AG04449 (cell line): Measurements from ENCODE around the gene ELOB.

ENCODE experiments used
- CTCF ChIA-PET: fragments of 350-600 bp; formaldehyde crosslinking; extraction: SDS; loops from one replicate; lab custom pipeline; 2021; ENCODE audit warnings: antibody characterized with exemption; lab: Yijun Ruan, JAX
- POLR2A ChIA-PET: fragments of 400-600, 350-600 bp; formaldehyde crosslinking; extraction: SDS; loops from one replicate; lab custom pipeline; 2020; ENCODE audit warnings: antibody characterized with exemption, inconsistent platforms; lab: Yijun Ruan, JAX
- DNase-seq: peaks from one replicate; pipeline ENCODE4 v3.0.0-alpha.2; 2010; ENCODE audit warnings: low read depth, low spot score
- H3K4me3 ChIP-seq: 2 replicates; pipeline ENCODE4 v1.5.1; 2011; ENCODE audit warnings: low read depth, mild to moderate bottlenecking, control low read depth, low read length
- CTCF ChIP-seq: IDR thresholded peaks from one replicate; pipeline ENCODE4 v1.5.1; 2011; ENCODE audit warnings: mild to moderate bottlenecking, moderate library complexity, low read length, control low read depth, inconsistent platforms; ENCODE audit not compliant: insufficient read depth; ENCODE audit errors: missing control alignments

Gene ELOB

DNA sequence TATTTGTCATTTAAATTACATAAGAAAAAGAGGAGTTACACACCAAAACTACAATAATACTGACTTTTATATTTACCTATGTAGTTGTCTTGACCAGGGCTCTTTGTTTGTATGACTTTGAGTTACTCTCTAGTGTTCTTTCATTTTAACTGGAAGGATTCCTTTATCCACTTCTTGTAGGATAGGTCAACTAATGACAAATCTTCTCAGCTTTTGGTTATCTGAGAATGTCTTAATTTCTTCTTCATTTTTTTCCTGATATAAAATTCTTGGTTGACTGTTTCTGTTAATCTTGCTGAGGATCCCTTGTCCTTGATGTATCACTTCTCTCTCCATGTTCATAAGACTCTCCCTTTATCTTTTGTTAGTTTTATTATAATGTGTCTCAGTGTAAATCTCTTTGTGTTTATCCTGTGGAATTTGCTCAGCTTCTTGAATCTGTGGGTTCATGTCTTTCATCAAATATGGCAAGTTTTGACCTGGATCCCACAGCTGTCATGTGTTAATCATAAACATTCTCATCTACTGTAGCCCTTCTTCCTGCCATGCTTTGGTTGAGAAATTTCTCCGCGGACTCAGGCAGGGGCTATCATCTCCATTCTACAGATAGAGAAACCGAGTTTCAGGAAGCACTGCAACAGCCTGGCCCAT lies 26.6 kb upstream of the ELOB start:
- ChIA-PET CTCF (no interaction called here), POLR2A (no interaction called here)
- H3K4me3 ChIP-seq: no peak overlapping the region
- no peak for TF ChIP-seq CTCF
- DNase-seq: no peak

- no peak for DNase-seq
- H3K4me3 ChIP-seq: no peak overlapping the region
- no peak for TF ChIP-seq CTCF
- ChIA-PET CTCF (interaction anchor here (1.3 kb wide), 1 partner anchor 39 kb away, joined by 6 read pairs; no protein-coding TSS in a partner anchor), POLR2A (interaction anchor here (0.6 kb wide), 1 partner anchor 19 kb away, joined by 3 read pairs; no protein-coding TSS in a partner anchor)
Measured at GRCh38 chr16:2799859-2800226, 22.8 kb upstream of the ELOB start.

GRCh38 chr16:2799205-2799858 lies 22.3 kb upstream of the ELOB start:
- H3K4me3 ChIP-seq: no peak overlapping the region
- ChIA-PET POLR2A (interaction anchor here (0.6 kb wide), 1 partner anchor 18 kb away, joined by 3 read pairs; no protein-coding TSS in a partner anchor), CTCF (interaction anchor here (1.3 kb wide), 1 partner anchor 69 kb away, joined by 6 read pairs; no protein-coding TSS in a partner anchor)
- DNase-seq: no peak
- TF ChIP-seq CTCF: no peak

DNA sequence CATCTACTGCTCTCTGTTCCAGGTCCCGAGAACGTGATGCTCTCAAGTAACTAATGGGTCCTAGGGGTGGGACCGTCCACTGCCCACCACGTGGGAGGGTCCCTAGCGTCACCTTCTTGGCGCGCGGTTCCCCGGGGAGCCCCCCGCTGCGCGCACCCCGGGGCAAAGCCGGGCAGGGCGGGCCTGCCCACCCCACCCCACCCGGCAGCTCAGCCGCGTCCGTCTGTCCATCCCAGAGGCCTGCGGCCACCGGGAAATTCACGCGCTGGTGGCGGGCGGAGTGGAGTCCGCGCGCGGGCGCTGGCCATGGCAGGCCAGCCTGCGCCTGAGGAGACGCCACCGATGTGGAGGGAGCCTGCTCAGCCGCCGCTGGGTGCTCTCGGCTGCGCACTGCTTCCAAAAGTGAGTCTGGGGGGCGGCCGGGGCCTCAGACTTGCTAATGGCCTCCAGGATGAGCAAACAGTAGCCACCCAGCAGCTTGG lies 21.7 kb upstream of the ELOB start:
- ChIA-PET CTCF (interaction anchor here (1.3 kb wide), 2 partner anchors 40 to 70 kb away, joined by 3 to 6 read pairs; no protein-coding TSS in a partner anchor), POLR2A (no interaction called here)
- TF ChIP-seq CTCF: no peak
- no peak for DNase-seq
- no peak overlapping the region for H3K4me3 ChIP-seq

DNA sequence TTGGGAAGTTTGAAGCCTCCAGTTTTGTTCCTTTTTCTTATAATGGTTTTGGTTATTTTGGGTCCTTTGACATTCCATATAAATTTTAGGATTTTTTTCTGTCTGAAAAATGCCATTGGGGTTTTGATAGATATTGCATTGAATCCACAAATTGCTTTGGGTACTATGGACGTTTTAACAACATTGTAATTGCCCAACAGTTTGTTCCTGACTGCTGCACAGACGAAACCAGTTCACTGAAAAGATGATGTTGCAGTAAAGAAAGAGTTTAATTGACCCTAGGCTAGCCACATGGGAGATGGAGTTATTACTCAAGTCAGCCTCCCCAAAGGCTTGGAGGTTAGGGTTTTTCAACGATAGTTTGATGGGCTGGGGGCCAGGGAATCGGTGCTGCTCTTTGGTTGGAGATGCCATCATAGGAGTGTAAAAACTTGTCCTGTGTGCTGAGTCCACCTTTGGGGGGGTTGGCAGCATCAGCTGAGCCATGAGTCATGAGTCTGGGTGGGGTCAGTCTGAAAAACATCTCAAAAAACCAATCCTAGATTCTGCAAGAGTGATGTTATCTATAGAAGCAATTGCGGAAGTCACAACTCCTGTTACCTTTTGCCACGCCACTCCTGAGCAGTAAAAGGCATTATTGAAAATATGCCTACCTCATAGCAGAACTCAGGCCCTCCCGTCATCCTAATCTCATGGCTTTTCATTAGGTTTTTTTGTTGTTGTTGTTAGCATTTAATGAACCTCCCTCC lies 18.5 kb upstream of the ELOB start:
- DNase-seq: no peak
- no peak for TF ChIP-seq CTCF
- ChIA-PET POLR2A (no interaction called here), CTCF (interaction anchor here (0.9 to 1.6 kb wide), 4 partner anchors 28 to 132 kb away, joined by 3 to 4 read pairs (median 3); no protein-coding TSS in a partner anchor)
- H3K4me3 ChIP-seq: no peak overlapping the region
